Measurements from ENCODE around the gene TAOK3.

TAOK3 gene

DNA sequence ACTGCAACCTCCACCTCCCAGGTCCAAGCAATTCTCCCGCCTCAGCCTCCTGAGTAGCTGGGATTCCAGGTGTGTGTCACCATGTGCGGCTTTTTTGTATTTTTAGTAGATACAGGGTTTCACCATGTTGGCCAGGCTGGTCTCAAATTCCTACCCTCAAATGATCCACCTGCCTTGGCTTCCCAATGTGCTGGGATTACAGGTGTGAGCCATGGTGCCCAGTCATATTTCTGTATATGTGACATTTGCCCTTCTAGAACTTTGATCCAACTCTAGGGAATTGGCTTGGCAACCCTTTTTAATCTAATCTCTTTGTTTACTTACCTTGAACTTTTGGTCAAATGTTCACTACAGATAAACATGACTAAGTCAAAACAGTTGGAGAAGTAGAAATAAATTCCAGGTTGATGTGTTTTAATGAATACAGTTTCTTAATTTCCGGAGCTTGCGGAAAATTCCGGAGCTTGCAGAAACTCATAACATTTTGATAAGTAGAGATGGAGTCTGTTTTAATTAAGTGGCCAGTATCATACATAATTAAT, 248.3 kb downstream of the TAOK3 start:
- H4K20me1 ChIP-seq = no peaks in the 10 kb centered on the region
- H3K9me3 ChIP-seq (replicated peaks in 1 of 11) = peaks cover 0 to 11% (median 3%) of the 10 kb centered on the region in 11 experiments; a peak in 11 of 22 replicates
- no peak overlapping the region for H3K4me2 ChIP-seq
- H3K36me3 ChIP-seq = no peaks in the 10 kb centered on the region
- no peak overlapping the region for H3K4me3 ChIP-seq
- peaks cover 0 to 9% (median 2%) of the 10 kb centered on the region in 10 experiments; a peak in 2 of 20 replicates for H3K4me1 ChIP-seq
- no peak for TF ChIP-seq Cebpa-rat (IDR thresholded peaks at IDR 0.05)
- no peak overlapping the region for H3K27ac ChIP-seq
- H3K9ac ChIP-seq = no peak overlapping the region
- no peaks in the 10 kb centered on the region for H3K27me3 ChIP-seq

DNA sequence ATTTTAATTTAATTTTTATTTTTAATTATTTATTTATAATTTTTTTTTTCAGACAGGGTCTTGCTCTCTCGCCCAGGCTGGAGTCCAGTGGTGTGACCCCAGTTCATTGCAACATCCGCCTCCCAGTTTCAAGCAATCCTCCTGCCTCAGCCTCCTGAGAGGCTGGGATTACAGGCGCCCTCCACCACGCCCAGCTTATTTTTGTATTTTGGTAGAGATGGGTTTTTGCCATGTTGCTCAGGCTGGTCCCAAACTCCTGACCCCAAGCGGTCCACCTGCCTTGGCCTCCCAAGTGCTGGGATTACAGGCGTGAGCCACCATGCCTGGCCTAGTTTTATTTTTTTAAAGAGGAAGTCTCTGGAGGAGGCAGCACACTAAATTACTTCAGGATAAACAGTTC, 250.4 kb downstream of the TAOK3 start:
- no peak overlapping the region for H3K27ac ChIP-seq
- no peaks in the 10 kb centered on the region for H4K20me1 ChIP-seq

DNA sequence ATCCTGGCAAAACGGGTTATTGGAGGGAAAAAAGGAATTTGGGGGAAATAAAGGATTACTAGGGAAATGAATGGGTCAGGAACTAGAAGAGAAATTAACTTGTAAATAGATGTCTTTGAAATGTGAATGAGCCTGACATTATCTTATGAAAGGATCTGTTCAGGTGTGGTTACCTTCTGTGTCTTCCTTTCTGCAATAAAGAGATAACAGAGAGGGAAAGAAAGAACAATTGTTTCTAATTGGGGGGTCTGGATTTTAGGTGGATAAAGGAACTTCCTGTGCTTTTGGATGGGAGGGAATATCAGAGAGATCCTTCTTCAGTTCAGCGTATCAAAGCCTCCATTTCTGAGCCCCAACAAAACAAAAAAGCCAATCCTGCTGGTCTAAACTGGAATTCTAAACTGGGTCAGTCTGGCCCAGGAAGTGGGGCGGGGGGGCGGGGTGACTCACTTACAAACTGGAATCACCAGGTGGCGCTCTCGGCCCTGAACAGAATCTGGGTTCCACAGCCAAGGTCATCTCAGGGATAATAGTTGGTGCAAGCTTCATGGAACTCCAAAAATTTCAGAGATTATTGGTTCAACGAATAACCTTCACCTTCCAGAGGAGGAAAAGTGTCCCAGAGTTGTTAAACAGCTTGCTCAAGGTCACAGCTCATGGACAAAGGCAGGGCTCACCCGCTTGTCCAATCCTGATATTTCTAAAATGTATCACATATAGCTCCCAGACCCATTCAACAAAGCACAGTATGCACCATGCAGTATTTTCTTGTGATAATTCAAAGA, 251.9 kb downstream of the TAOK3 start:
- Histone ChIP-seq H3K9me3 (replicated peaks in 1 of 11) (no peaks in the 10 kb centered on the region), H3K36me3 (no peaks in the 10 kb centered on the region), H3K4me3 (no peak overlapping the region), H3K4me2 (no peak overlapping the region; a peak in 1 of 22 replicates), H3K27me3 (no peaks in the 10 kb centered on the region), H3K4me1 (peaks cover 0 to 9% (median 2%) of the 10 kb centered on the region in 10 experiments; a peak in 2 of 20 replicates), H3K9ac (0 out of 22 replicates have a peak overlapping the region, but pooled peaks of 1 of the 11 experiments have one; percentile 1), H4K20me1 (no peaks in the 10 kb centered on the region), H3K27ac (peak overlapping the region in 6 of 11 experiments; percentile 1 to 64 (median 46); a peak in 10 of 22 replicates)
- TF ChIP-seq Cebpa-rat (IDR thresholded peaks at IDR 0.05) = no peak

More for the DNA sequence above, 250.4 kb downstream of the TAOK3 start:
- no peak for TF ChIP-seq Cebpa-rat (IDR thresholded peaks at IDR 0.05)
- Histone ChIP-seq H3K4me1 (peaks cover 0 to 9% (median 2%) of the 10 kb centered on the region in 10 experiments; a peak in 2 of 20 replicates), H3K36me3 (no peaks in the 10 kb centered on the region), H3K4me3 (no peak overlapping the region), H3K9me3 (replicated peaks in 1 of 11) (no peaks in the 10 kb centered on the region), H3K27me3 (no peaks in the 10 kb centered on the region), H3K4me2 (no peak overlapping the region), H3K9ac (no peak overlapping the region)

DNA sequence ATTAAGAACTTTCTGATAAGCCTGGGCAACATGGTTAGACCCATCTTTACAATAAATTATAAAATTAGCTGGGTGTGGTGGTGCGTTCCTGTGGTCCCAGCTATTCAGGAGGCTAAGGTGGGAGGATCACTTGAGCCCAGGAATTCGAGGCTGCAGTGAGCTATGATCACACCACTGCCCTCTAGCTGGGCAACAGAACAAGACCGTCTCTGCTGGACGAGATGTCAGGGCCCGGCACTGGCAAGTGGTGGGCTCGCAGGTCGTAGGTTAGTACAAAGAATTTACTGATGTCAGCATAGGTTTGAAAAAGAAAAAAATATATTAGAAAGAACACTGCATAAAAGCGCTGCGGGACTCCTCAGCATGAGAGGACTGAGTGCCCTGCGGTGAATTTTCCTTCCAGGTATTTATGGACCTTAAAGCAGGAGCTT, 253.2 kb downstream of the TAOK3 start:
- H3K4me3 ChIP-seq = no peak overlapping the region
- H3K36me3 ChIP-seq = no peaks in the 10 kb centered on the region
- H3K4me1 ChIP-seq = peaks cover 0 to 9% (median 2%) of the 10 kb centered on the region in 10 experiments; a peak in 2 of 20 replicates
- H3K27ac ChIP-seq = no peak overlapping the region
- no peak for TF ChIP-seq Cebpa-rat (IDR thresholded peaks at IDR 0.05)
- H3K27me3 ChIP-seq = no peaks in the 10 kb centered on the region
- H3K9me3 ChIP-seq (replicated peaks in 1 of 11) = peaks cover 0 to 9% (median 0%) of the 10 kb centered on the region in 11 experiments; a peak in 4 of 22 replicates
- no peak overlapping the region for H3K9ac ChIP-seq
- no peaks in the 10 kb centered on the region for H4K20me1 ChIP-seq
- H3K4me2 ChIP-seq = no peak overlapping the region

DNA sequence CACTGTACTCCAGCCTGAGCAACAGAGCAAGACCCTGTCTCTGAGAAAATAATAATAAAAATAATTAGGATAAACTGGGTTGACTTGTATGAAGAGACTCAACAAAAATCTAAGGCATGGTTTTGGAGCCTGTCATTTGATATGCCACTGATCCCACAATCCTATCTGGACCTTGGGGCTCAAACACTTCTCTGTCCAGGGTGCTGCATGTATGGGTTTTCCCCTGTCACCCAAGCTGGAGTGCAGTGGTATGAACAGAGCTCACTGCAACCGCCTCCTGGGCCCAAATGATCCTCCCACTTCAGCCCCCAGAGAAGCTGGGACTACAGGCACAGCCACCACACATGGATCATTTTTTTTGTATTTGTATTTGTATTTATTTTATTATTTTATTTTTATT, 263.6 kb downstream of the TAOK3 start:
- Histone ChIP-seq H3K27ac (no peak overlapping the region), H3K36me3 (no peaks in the 10 kb centered on the region), H3K9me3 (replicated peaks in 1 of 11) (no peaks in the 10 kb centered on the region), H4K20me1 (no peaks in the 10 kb centered on the region), H3K4me1 (peaks cover 7 to 29% (median 16%) of the 10 kb centered on the region in 10 experiments; a peak in 19 of 20 replicates), H3K27me3 (no peaks in the 10 kb centered on the region), H3K4me2 (no peak overlapping the region), H3K4me3 (no peak overlapping the region), H3K9ac (no peak overlapping the region)
- no peak for TF ChIP-seq Cebpa-rat (IDR thresholded peaks at IDR 0.05)

DNA sequence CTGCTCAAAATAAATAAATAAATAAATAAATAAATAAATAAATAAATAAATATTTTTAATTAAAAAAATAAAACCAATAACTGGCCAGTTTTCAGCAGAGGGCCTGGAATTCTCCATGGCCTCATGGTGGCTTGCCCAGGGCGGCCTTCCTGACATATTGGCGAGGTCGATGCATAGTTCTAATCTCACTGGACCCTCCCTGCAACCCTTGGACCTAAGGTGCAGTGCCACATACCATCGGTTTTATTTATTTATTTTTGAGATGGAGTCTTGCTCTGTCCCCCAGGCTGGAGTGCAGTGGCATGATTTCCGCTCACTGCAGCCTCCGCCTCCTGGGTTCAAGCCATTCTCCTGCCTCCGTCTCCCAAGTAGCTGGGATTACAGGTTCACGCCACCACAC, 265.0 kb downstream of the TAOK3 start:
- 0 out of 22 replicates have a peak overlapping the region, but pooled peaks of 1 of the 11 experiments have one; percentile 2 for H3K4me2 ChIP-seq
- H3K9ac ChIP-seq = no peak overlapping the region
- no peaks in the 10 kb centered on the region for H3K27me3 ChIP-seq
- H3K4me1 ChIP-seq = peaks cover 10 to 32% (median 21%) of the 10 kb centered on the region in 10 experiments; a peak in 19 of 20 replicates
- no peak overlapping the region for H3K4me3 ChIP-seq
- TF ChIP-seq Cebpa-rat (IDR thresholded peaks at IDR 0.05) = no peak
- no peak overlapping the region for H3K27ac ChIP-seq
- no peaks in the 10 kb centered on the region for H3K9me3 ChIP-seq (replicated peaks in 1 of 11)
- no peaks in the 10 kb centered on the region for H4K20me1 ChIP-seq
- no peaks in the 10 kb centered on the region for H3K36me3 ChIP-seq

DNA sequence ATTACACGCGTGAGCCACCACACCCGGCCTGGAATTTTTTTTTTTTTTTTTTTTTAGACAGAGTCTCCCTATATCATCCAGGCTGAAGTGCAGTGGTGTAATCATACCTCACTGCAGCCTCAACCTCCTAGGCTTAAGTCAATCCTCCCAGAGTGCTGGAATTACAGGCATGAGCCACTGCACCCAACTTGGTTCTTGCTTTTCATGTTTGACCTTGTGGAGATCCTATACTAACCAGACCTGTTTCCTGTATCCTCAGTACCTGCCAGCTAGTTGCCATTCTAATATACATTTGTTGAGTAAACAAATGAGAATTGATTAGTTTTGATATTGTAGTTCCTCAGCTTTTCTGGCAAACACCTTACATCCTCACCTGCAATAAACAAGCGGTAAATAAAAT, 265.7 kb downstream of the TAOK3 start:
- H3K27ac ChIP-seq = no peak overlapping the region
- H3K27me3 ChIP-seq = no peaks in the 10 kb centered on the region
- H3K4me3 ChIP-seq = no peak overlapping the region
- H3K9ac ChIP-seq = no peak overlapping the region
- H3K4me1 ChIP-seq = peaks cover 10 to 38% (median 28%) of the 10 kb centered on the region in 10 experiments; a peak in 19 of 20 replicates
- H3K36me3 ChIP-seq = no peaks in the 10 kb centered on the region
- H3K9me3 ChIP-seq (replicated peaks in 1 of 11) = no peaks in the 10 kb centered on the region
- TF ChIP-seq Cebpa-rat (IDR thresholded peaks at IDR 0.05) = no peak
- peaks cover 0 to 5% (median 2%) of the 10 kb centered on the region in 11 experiments; a peak in 4 of 22 replicates for H4K20me1 ChIP-seq
- no peak overlapping the region for H3K4me2 ChIP-seq

DNA sequence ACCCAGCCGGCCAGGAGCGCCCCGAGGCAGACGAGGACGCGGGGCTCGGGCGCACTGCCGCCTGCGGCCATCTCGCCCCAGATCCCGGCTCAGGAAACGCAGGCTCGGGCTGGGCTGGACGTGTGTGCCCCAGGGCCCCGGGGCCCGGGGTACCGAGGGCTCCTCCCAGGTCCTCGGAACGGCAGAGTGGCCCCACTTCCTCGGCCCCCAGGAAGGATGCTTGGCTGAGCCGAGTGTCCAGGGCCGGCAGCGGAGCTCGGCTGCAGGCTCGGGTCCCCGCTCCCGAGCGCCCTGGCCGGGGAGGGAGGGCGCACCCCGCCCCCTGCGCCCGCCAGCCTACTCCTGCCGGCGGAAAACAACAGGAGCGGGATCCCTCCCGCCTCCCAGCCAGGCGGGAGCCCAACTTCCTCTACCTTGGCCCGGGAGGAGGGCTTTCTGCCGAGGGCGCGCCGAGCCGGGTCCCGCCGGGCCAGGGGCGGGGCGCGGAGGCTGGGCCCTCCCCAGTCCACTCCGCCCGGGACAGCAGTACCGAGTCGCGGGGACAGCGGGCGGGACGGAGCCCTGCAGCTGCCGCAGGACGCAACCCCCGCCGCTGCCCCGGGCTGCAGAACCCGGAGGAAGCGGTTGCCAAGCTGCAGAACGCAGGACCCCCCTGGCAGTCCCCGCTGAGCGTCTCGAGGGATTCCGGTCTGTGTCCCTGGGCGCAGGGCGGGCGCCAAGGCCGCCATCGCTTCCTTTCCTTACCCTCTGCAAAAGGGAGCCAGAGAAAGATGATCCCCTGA, 268.9 kb downstream of the TAOK3 start, which contains the start of gene VSIG10:
VSIG10 (minus strand) TSS at position 411 of the 782 bp plus-strand sequence; CDS start at position 71, 340 bp downstream.
- H3K4me3 ChIP-seq = peak within 1 kb of the TSS; percentile 79 to 99 (median 92)
- H4K20me1 ChIP-seq = peaks cover 0 to 8% (median 5%) of the 10 kb centered on the region in 11 experiments; a peak in 4 of 22 replicates
- H3K9ac ChIP-seq = peak within 1 kb of the TSS; percentile 74 to 89 (median 87)
- peak within 1 kb of the TSS; percentile 84 to 99 (median 95) for H3K4me2 ChIP-seq
- H3K4me1 ChIP-seq = peaks cover 10 to 44% (median 31%) of the 10 kb centered on the region in 10 experiments; a peak in 19 of 20 replicates
- H3K9me3 ChIP-seq (replicated peaks in 1 of 11) = no peaks in the 10 kb centered on the region
- no peak for TF ChIP-seq Cebpa-rat (IDR thresholded peaks at IDR 0.05)
- H3K36me3 ChIP-seq = peaks cover 0 to 13% (median 6%) of the 10 kb centered on the region in 11 experiments; a peak in 4 of 22 replicates
- H3K27me3 ChIP-seq = no peaks in the 10 kb centered on the region
- H3K27ac ChIP-seq = peak within 1 kb of the TSS; percentile 25 to 88 (median 82); a peak in 21 of 22 replicates

Data from BLaER1 treated with 17β-estradiol and CSF1 and Interleukin-3, amounts not matched to agents 10 nM and 100 nM (cell line).